Testis (tissue), 3 donors: ENCODE results near the gene ENG. TPM values are rescaled to one million over a fixed set of nuclear protein-coding genes. Genes with fewer than 3 reads are reported as not detected.
A peak's percentile ranks its signal among the peaks of the same experiment; 100 is the strongest.

Experiments used
- DNase-seq: peaks from one replicate; pipeline ENCODE4 v3.0.0-alpha.2; 2019
- H3K27ac ChIP-seq, 2 donors: fragments of 200-600 bp; sonication (generic); one replicate each; pipeline ENCODE4 v1.5.1; 2019
- H3K27me3 ChIP-seq: fragments of 200-600 bp; sonication (generic); one replicate; pipeline ENCODE4 v1.5.1; 2019
- H3K36me3 ChIP-seq: fragments of 200-600 bp; sonication (generic); one replicate; pipeline ENCODE4 v1.5.1; 2017; ENCODE audit warnings: low read depth; ENCODE audit errors: missing control alignments
- H3K4me1 ChIP-seq: fragments of 200-600 bp; sonication (generic); one replicate; pipeline ENCODE4 v1.5.1; 2019
- H3K4me3 ChIP-seq, 2 donors: fragments of 200-600 bp; sonication (generic); one replicate each; pipeline ENCODE4 v1.5.1; 2017 to 2019
- H3K9me3 ChIP-seq: fragments of 200-600 bp; sonication (generic); one replicate; pipeline ENCODE4 v1.5.1; 2017
- POLR2A ChIP-seq: fragments of 450-650 bp; IDR thresholded peaks from one replicate; pipeline ENCODE4 v1.6.1; 2017; ENCODE audit warnings: antibody characterized with exemption, mild to moderate bottlenecking, moderate library complexity
- WGBS, 2 donors: methylation state at CpG; one replicate each; pipeline ENCODE4 v1.1.5; 2018; 5-methylcytosine and 5-hydroxymethylcytosine counted together
- intact Hi-C: fragments of 100-400 bp; cut with DNase I; formaldehyde crosslinking; loops from one replicate; pipeline ENCODE4 v1.15.1; 2023; ENCODE audit warnings: low total_unique reads
- polyA plus RNA-seq: library from polyadenylated mRNA; stranded (reverse); fragments of 350-450 nt; fragmentation: Illumina TruSeq; extraction: RNeasy Lipid Tissue Mini Kit (QIAGEN cat#74804); gene quantifications from one replicate; pipeline ENCODE4 v1.2.3, GENCODE V29; 2014; ENCODE audit warnings: low read depth, low replicate concordance; ENCODE audit not compliant: insufficient read depth
- total RNA-seq, 2 donors: library from RNA; depleted of rRNA; stranded (reverse); fragments of >200 nt; gene quantifications; one replicate each; pipeline ENCODE4 v1.2.3, GENCODE V29; 2016
- TF ChIP-seq, protein P1 (sequence below), 3 experiments: fragments of 450-650 bp in 2 of 3; fragments of 200-600 bp in 1 of 3; sonication (generic) in 1 of 3; IDR thresholded peaks; one replicate each; pipeline ENCODE4 v1.5.1; 2016 to 2019; ENCODE audit warnings: antibody characterized with exemption in 3 of 3, mild to moderate bottlenecking in 2 of 3, moderate library complexity in 1 of 3

The ENG gene
- total and polyA plus RNA-seq, 3 donors from 2014 or later, result 132 to 214 (median 144) TPM

GRCh38 chr9:127853312-127854183, 910 bp downstream of the ENG start:
- no peaks in the 10 kb centered on the region for H3K9me3 ChIP-seq
- H3K4me3 ChIP-seq, result peak overlapping the region; percentile 72 to 83
- H3K27me3 ChIP-seq, result no peaks in the 10 kb centered on the region
- TF ChIP-seq, protein P1, sequence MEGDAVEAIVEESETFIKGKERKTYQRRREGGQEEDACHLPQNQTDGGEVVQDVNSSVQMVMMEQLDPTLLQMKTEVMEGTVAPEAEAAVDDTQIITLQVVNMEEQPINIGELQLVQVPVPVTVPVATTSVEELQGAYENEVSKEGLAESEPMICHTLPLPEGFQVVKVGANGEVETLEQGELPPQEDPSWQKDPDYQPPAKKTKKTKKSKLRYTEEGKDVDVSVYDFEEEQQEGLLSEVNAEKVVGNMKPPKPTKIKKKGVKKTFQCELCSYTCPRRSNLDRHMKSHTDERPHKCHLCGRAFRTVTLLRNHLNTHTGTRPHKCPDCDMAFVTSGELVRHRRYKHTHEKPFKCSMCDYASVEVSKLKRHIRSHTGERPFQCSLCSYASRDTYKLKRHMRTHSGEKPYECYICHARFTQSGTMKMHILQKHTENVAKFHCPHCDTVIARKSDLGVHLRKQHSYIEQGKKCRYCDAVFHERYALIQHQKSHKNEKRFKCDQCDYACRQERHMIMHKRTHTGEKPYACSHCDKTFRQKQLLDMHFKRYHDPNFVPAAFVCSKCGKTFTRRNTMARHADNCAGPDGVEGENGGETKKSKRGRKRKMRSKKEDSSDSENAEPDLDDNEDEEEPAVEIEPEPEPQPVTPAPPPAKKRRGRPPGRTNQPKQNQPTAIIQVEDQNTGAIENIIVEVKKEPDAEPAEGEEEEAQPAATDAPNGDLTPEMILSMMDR (IDR thresholded peaks at IDR 0.05), result no peak
- TF ChIP-seq POLR2A, result no peak
- H3K36me3 ChIP-seq, result no peaks in the 10 kb centered on the region
- intact Hi-C loops, result no loop called here
- peaks cover 26% of the 10 kb centered on the region for H3K4me1 ChIP-seq
- WGBS, 2 donors, result 30 to 64% methylated on average over 10 to 13 of the region's 13 CpGs
- peak overlapping the region; percentile 88 to 93 for H3K27ac ChIP-seq
- no peak for DNase-seq

GRCh38 chr9:127852829-127853228, 1.6 kb downstream of the ENG start:
- intact Hi-C loops, result no loop called here
- H3K4me3 ChIP-seq, result peak overlapping the region; percentile 72 to 83
- no peak for DNase-seq
- no peaks in the 10 kb centered on the region for H3K36me3 ChIP-seq
- peak overlapping the region; percentile 88 to 93 for H3K27ac ChIP-seq
- 50 to 53% methylated on average over 9 of the region's 9 CpGs for WGBS, 2 donors
- H3K9me3 ChIP-seq, result no peaks in the 10 kb centered on the region
- peaks cover 19% of the 10 kb centered on the region for H3K4me1 ChIP-seq
- TF ChIP-seq, protein P1 (IDR thresholded peaks at IDR 0.05), result no peak
- TF ChIP-seq POLR2A, result no peak
- no peaks in the 10 kb centered on the region for H3K27me3 ChIP-seq

DNA sequence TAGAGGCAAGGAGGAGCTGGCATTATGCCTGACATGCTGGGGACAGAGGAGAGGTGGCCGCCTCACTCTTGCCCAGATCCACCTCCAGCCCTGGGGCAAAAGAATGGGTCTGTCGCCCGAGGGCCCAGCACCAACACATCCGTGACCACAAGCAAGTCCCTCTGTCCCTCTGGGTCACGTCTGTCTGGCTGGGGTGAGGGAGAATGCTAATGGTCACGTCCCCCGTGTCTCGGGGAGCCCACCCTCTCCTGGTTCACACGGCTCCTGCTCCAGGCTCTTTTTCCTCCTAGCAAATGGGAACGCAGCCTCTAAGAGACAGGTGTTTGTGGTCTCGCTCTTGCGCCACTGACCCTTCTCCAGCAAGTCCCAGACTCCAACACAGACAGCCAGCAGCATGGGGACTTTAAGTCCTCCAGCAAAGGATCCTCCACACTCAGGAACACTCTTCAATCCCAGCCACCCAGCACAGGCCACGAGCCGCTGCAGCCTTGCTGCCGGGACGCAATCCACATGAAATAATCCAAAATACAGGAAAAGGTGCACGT, 4.1 kb downstream of the ENG start:
- H3K36me3 ChIP-seq, result no peaks in the 10 kb centered on the region
- no peaks in the 10 kb centered on the region for H3K27me3 ChIP-seq
- 68 to 71% methylated on average over 14 to 17 of the region's 17 CpGs for WGBS, 2 donors
- TF ChIP-seq POLR2A, result no peak
- TF ChIP-seq, protein P1 (IDR thresholded peaks at IDR 0.05), result no peak
- H3K9me3 ChIP-seq, result no peaks in the 10 kb centered on the region
- DNase-seq, result no peak
- intact Hi-C loops, result no loop called here
- peak overlapping the region; percentile 72 to 83 for H3K4me3 ChIP-seq
- H3K4me1 ChIP-seq, result peaks cover 6% of the 10 kb centered on the region
- peak overlapping the region; percentile 88 to 93 for H3K27ac ChIP-seq

DNA sequence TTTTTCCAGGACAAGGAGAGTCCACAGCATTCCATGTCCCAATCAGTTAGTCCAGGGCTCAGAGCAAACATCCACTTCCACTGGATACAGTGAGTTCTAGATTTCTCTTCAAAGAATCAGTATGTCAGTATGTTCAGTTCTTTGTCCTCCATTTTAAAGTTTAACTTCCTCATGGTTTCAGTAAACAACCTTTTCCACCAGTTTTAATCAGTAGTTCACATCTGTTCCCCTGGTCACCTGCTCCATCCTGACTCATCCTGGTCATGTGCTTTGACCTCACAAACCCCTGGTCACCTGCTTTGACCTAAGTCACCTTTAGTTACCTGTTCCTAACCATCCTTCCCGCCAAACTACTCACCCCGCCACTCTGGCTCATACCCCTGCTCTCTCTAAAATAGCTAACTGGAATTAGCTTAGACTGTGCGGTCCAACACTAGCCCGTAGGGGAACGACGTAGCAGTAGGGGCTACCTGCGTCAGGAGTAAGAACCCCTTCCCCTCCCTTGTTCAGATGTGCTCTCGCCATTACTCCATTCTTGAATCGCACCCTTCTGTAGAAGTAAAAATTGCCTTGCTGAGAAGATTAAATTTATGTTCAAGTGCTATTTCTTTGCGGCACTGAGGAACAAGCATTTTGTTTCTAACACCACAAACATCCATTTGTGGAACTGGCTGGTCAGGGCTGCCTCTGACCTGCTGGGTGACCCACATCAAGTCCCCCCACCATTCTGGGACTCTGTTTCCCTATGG, 5.5 kb downstream of the ENG start:
- Histone ChIP-seq H3K27me3 (no peaks in the 10 kb centered on the region), H3K9me3 (no peaks in the 10 kb centered on the region), H3K36me3 (no peaks in the 10 kb centered on the region), H3K4me1 (peaks cover 6% of the 10 kb centered on the region), H3K4me3 (peak overlapping the region; percentile 72 to 83), H3K27ac (peak overlapping the region; percentile 88 to 93)
- no peak for TF ChIP-seq POLR2A
- TF ChIP-seq, protein P1 (IDR thresholded peaks at IDR 0.05), result no peak
- intact Hi-C loops, result no loop called here
- WGBS, 2 donors, result 62 to 69% methylated on average over 10 of the region's 10 CpGs
- no peak for DNase-seq
